Sigmoid colon (tissue), 7 donors: Measurements from ENCODE around the gene AGTRAP. TPM values are rescaled to one million over a fixed set of nuclear protein-coding genes. Genes with fewer than 3 reads are reported as not detected.

Experiments
- DNase-seq: peaks from one replicate; pipeline ENCODE4 v3.0.0-alpha.2; 2019
- H3K27ac ChIP-seq, 4 donors: fragments of 200-600 bp; sonication (generic); one replicate each; pipeline ENCODE4 v1.5.1; 2016 to 2019; ENCODE audit warnings: mild to moderate bottlenecking in 1 of 4
- H3K27me3 ChIP-seq, 3 donors: fragments of 200-600 bp; sonication (generic); one replicate each; pipeline ENCODE4 v1.5.1; 2019; ENCODE audit warnings: mild to moderate bottlenecking in 1 of 3
- H3K36me3 ChIP-seq, 4 donors: fragments of 200-600 bp; sonication (generic); one replicate each; pipeline ENCODE4 v1.5.1; 2016 to 2019
- H3K4me1 ChIP-seq, 4 donors: fragments of 200-600 bp; sonication (generic); one replicate each; pipeline ENCODE4 v1.5.1; 2017 to 2019
- H3K4me3 ChIP-seq, 4 donors: fragments of 200-600 bp; sonication (generic); one replicate each; pipeline ENCODE4 v1.5.1; 2017 to 2019; ENCODE audit warnings: mild to moderate bottlenecking in 2 of 4, moderate library complexity in 1 of 4
- H3K9me3 ChIP-seq, 4 donors: fragments of 200-600 bp in 3 of 4; sonication (generic) in 3 of 4; one replicate each; pipeline versions ENCODE4 v1.5.1 to v1.6.1; 2013 to 2019
- CTCF ChIP-seq, 4 experiments: fragments of 450-650 bp in 3 of 4; fragments of 200-600 bp in 1 of 4; IDR thresholded peaks; one replicate each; pipeline ENCODE4 v1.5.1; 2016 to 2019; ENCODE audit warnings: antibody characterized with exemption in 4 of 4, mild to moderate bottlenecking in 3 of 4, moderate library complexity in 2 of 4
- EP300 ChIP-seq, 4 donors: sonication (generic); formaldehyde crosslinking; IDR thresholded peaks; one replicate each; pipeline ENCODE4 v1.6.1; 2017; ENCODE audit warnings: antibody characterized with exemption in 4 of 4
- POLR2A ChIP-seq, 2 donors: fragments of 450-650 bp; IDR thresholded peaks; one replicate each; pipeline ENCODE4 v1.6.1; 2016; ENCODE audit warnings: antibody characterized with exemption in 2 of 2, mild to moderate bottlenecking in 2 of 2, moderate library complexity in 2 of 2
- POLR2AphosphoS5 ChIP-seq, 4 donors: sonication (generic); formaldehyde crosslinking; IDR thresholded peaks; one replicate each; pipeline ENCODE4 v1.6.1; 2017; ENCODE audit warnings: antibody characterized with exemption in 4 of 4
- WGBS, 2 donors: extraction: QIAGEN DNeasy Blood & Tissue Kit; methylation state at CpG; one replicate each; pipeline ENCODE4 v1.1.7; 2013; 5-methylcytosine and 5-hydroxymethylcytosine counted together
- intact Hi-C: fragments of 100-400 bp; cut with DNase I; formaldehyde crosslinking; loops from one replicate; pipeline ENCODE4 v1.15.1; 2023
- polyA plus RNA-seq, 3 donors: library from polyadenylated mRNA; stranded (reverse); fragments of 200-250 nt; gene quantifications; one replicate each; pipeline ENCODE4 v1.2.3, GENCODE V29; 2013
- total RNA-seq, 4 donors: library from RNA; depleted of rRNA; stranded (reverse); fragments of >200 nt; gene quantifications; one replicate each; pipeline ENCODE4 v1.1.0, GENCODE V29; 2016
- donor health status: healthy with polysubstance abuse.
- donor health status: Bipolar disorder and iron deficiency.
- donor health status: healthy.

Gene AGTRAP
- total and polyA plus RNA-seq, 7 donors: 6.7 to 58.3 (median 27.7) TPM

- DNase-seq: no peak
- H3K9me3 ChIP-seq: no peaks in the 10 kb centered on the region
- intact Hi-C loops: no loop called here
- no peaks in the 10 kb centered on the region for H3K36me3 ChIP-seq
- WGBS, 2 donors: 89 to 92% methylated on average over 8 of the region's 8 CpGs
- H3K4me1 ChIP-seq: no peaks in the 10 kb centered on the region
- peaks cover 0 to 14% (median 0%) of the 10 kb centered on the region in 3 donors for H3K27me3 ChIP-seq
- no peak overlapping the region for H3K4me3 ChIP-seq
- TF ChIP-seq POLR2AphosphoS5 (IDR thresholded peaks at IDR 0.05) (no peak), CTCF (IDR thresholded peaks at IDR 0.05) (no peak), POLR2A (IDR thresholded peaks at IDR 0.05) (no peak), EP300 (IDR thresholded peaks at IDR 0.05) (no peak)
- H3K27ac ChIP-seq: no peak overlapping the region
Observed at GRCh38 chr1:11712285-11712684, 23.7 kb upstream of the AGTRAP start.

GRCh38 chr1:11713095-11713494 lies 22.8 kb upstream of the AGTRAP start:
- 75 to 84% methylated on average over 11 of the region's 11 CpGs for WGBS, 2 donors
- H3K4me1 ChIP-seq: no peaks in the 10 kb centered on the region

GRCh38 chr1:11714831-11715575 lies 20.9 kb upstream of the AGTRAP start:
- no peak for DNase-seq
- H3K9me3 ChIP-seq: no peaks in the 10 kb centered on the region
- H3K27me3 ChIP-seq: peaks cover 0 to 14% (median 0%) of the 10 kb centered on the region in 3 donors
- no peak for TF ChIP-seq EP300 (IDR thresholded peaks at IDR 0.05)
- TF ChIP-seq POLR2A (IDR thresholded peaks at IDR 0.05): no peak
- TF ChIP-seq POLR2AphosphoS5 (IDR thresholded peaks at IDR 0.05): no peak
- TF ChIP-seq CTCF (IDR thresholded peaks at IDR 0.05): no peak
- H3K27ac ChIP-seq: no peak overlapping the region
- WGBS, 2 donors: 83 to 87% methylated on average over 24 of the region's 24 CpGs
- no peaks in the 10 kb centered on the region for H3K36me3 ChIP-seq
- intact Hi-C loops: no loop called here
- no peak overlapping the region for H3K4me3 ChIP-seq
- peaks cover 0 to 10% (median 8%) of the 10 kb centered on the region in 4 donors for H3K4me1 ChIP-seq

More at GRCh38 chr1:11713095-11713494, 22.8 kb upstream of the AGTRAP start:
- Histone ChIP-seq H3K27ac (no peak overlapping the region), H3K27me3 (peaks cover 0 to 14% (median 0%) of the 10 kb centered on the region in 3 donors), H3K4me3 (no peak overlapping the region), H3K36me3 (no peaks in the 10 kb centered on the region), H3K9me3 (no peaks in the 10 kb centered on the region)
- no peak for DNase-seq
- intact Hi-C loops: no loop called here
- TF ChIP-seq EP300 (IDR thresholded peaks at IDR 0.05) (no peak), CTCF (IDR thresholded peaks at IDR 0.05) (no peak), POLR2A (IDR thresholded peaks at IDR 0.05) (no peak), POLR2AphosphoS5 (IDR thresholded peaks at IDR 0.05) (no peak)

- WGBS, 2 donors: 4% methylated on average over 44 of the region's 44 CpGs
- Histone ChIP-seq H3K4me3 (peak overlapping the region in 3 of 4 donors; percentile 34 to 43 (median 42)), H3K27ac (peak overlapping the region; percentile 25 to 53 (median 46)), H3K36me3 (no peaks in the 10 kb centered on the region), H3K4me1 (peaks cover 0 to 11% (median 9%) of the 10 kb centered on the region in 4 donors), H3K27me3 (peaks cover 0 to 5% (median 0%) of the 10 kb centered on the region in 3 donors), H3K9me3 (no peaks in the 10 kb centered on the region)
- intact Hi-C loops: loop anchor here (1.0 to 2.0 kb wide), 3 partner anchors 39 to 69 kb away; partner anchors contain the start of gene FBXO6
- TF ChIP-seq EP300 (IDR thresholded peaks at IDR 0.05) (no peak), CTCF (IDR thresholded peaks at IDR 0.05) (peak; percentile 76 to 98 (median 92))
- DNase-seq: peak; percentile 91
Observed at GRCh38 chr1:11719313-11720032, 16.5 kb upstream of the AGTRAP start.
